ENCODE results near the gene ZNF511.

The ZNF511 gene

DNA sequence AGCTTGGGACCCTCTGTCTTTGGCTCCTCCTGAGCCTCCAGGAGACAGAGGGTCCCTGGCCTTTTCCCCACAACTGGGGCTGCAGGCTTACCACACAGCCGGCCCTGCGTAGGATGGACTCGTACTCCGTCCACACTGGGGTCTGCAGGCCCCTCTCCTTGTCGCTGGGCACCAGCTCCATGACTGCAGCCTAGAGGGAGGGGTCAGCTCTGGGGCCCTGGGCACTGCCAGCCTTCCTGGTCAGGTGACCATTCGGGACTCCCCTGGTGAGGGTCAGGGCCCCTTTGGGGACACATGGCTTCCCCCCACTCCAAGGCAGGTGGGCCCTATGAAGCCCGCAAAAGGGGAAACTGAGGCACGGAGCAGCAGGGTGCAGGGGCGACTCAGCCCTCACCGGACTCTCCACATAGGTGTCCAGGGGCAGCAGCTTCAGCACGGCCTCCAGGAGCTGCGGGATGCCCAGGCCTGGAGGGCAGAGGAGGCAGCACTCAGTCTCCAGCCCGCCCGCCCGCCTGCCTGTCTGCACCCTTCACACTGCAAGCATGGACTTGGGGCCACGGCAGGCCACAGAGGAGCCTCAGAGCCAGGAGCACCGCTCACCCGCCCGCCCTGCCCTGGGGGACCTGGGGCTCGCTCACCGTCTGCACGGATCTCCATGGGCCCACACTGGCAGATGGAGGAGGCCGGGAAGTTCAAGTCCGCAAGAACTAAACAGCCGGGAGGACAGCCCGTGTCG is 48.0 kb downstream of the ZNF511 start:
- no peak for FAIRE-seq

DNA sequence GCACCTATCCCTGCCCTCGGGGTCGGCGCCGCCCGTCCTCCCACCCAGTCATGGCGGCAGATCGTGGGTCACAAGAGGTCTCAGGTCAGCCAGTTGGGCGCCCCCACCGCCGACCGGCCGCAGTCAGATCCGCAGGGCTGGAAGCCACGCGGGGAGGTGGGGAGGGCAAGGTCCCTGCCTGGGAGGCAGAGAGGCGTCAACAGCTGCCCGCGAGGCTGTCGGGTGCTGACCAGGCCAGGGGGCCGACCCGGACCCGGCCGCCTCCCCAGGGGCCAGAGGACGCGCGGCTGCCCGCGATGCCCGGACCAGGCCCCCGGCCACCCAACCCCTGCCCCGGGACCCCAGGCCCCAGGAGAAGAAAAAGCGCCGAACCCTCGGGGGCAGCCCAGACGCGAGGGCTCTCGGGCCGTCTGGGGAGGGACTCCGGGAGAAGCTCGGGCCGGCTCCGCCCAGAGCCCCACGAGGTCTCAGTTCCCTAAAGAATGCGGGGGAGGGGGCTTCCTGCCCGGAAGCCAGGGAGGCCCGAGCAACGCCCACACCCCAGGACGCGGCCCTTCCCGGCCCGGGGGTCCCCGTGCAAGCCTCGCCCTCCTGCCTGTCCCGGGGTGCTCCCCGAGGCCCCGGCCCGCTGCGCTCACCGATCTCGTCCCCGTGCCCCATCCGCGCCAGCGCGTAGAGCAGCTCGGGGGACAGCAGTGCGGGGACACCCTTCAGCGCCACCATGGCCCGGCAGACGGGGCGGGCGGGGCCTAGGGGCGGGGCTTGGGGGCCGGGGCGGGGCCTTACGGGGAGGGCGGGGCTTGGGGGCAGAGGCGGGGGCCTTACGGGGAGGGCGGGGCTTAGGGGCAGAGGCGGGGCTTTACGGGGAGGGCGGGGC is 48.8 kb downstream of the ZNF511 start, which contains the start of gene FUOM:
TSS of gene FUOM (minus strand) at position 735 of the 877 bp plus-strand sequence. CDS start at position 723, 12 bp downstream.
- no peak for FAIRE-seq

DNA sequence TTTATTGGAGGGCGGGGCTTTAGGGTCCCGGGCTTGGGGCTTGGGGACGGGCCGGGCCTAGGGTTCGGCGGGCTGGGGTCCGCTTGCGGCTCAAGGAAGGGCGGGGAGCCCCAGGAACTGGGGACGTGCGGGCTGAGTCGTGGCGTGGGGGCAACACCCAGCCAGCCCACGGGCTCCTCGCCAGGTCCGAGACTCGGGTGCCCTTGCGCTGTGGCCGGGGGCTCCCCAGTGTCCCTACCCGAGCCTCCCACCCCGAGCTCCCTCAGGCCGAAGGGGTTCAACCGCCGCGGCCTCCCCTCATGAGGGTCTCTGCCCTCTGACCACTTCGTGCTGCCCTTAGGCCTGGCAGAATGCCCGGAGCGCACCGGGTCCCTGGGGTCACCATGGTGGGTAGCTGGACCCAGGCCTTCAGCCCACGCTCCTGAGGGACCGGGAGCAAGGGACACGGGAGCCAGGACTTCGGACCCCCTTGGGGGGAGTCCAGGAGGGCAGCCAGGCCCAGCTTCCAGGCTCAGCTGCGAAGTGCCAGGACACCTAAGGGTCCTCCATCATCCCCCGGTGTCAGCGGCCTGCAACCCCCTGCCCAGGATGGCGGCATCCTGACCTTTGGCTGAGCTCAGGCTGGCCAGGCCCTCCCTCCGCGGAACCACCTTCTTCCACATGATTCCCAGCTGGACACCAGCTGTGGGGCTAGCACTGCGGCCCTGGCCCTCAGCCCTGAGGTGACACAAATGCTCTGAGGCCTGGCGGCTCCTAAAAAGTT is 49.6 kb downstream of the ZNF511 start:
- no peak for FAIRE-seq

DNA sequence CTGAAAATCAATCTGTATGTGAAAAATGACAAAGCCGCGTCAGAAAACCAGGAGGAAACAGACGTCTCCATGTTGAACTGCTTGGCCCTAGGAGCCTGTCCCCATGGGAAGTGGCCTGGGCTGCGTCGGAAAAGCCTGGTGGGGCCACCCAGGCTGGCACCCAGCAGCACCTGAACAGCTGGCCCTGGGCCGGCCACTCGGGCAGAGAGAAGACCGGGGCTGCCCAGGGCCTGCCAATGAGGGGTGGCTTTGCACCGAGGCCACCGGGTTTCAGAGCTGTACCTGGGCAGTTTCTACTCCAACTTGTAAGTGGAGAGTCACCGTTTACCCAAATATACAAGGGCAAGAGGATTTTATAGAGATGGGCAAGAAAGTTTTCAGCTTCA is 50.2 kb downstream of the ZNF511 start:
- FAIRE-seq: no peak

GRCh38 chr10:133359554-133359971 is 50.8 kb downstream of the ZNF511 start:
- no peak for FAIRE-seq

- no peak for FAIRE-seq
Measured at GRCh38 chr10:133359972-133360610, 51.4 kb downstream of the ZNF511 start.

DNA sequence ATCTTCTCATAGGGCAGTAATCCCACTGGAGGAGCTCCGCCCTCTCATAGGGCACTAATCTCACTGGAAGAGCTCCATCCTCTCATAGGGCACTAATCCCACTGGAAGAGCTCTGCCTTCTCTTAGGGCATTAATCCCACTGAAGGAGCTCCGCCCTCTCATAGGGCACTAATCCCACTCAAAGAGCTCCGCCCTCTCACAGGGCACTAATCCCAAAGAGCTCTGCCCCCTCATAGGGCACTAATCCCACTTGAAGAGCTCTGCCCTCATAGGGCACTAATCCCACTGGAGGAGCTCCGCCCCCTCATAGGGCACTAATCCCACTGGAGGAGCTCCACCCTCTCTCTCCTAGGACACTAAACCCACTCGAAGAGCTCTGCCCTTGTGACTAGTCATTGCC is 52.5 kb downstream of the ZNF511 start:
- FAIRE-seq: no peak

GRCh38 chr10:133361773-133362441 is 53.2 kb downstream of the ZNF511 start:
- no peak for FAIRE-seq

All from G401.6 (cell line).